Panc1 (cell line): ENCODE data around the gene CFAP20. TPM values are rescaled to one million over a fixed set of nuclear protein-coding genes. Genes with fewer than 3 reads are reported as not detected.

Experiments
- ATAC-seq: fragments of 200-7000 bp; cut with Tn5 transposase; 2 replicates; pipeline ENCODE4 v1.9.1; 2020; ENCODE audit warnings: mild to moderate bottlenecking, moderate library complexity
- BruUV-seq: library from RNA; stranded (reverse); fragments of 400-500 nt; replicated peaks from 2 replicates; lab custom pipeline; 2021; lab: Mats Ljungman, UMichigan
- CTCF ChIA-PET: fragments of 300-600 bp; sonication (Branson Sonifier 250); formaldehyde crosslinking; loops from one replicate; lab custom pipeline; 2022; ENCODE audit warnings: antibody characterized with exemption; lab: Charles Lee
- POLR2A ChIA-PET: fragments of 300-600 bp; sonication (Branson Sonifier 250); formaldehyde crosslinking; loops from one replicate; lab custom pipeline; 2022; ENCODE audit warnings: antibody characterized with exemption; lab: Charles Lee
- DNase-seq: peaks from one replicate; pipeline ENCODE4 v3.0.0-alpha.2; 2010; ENCODE audit warnings: low read depth, low spot score
- H3K27ac ChIP-seq: 2 replicates; pipeline ENCODE4 v1.5.1; 2011; ENCODE audit warnings: mild to moderate bottlenecking, low read length, inconsistent platforms
- H3K27me3 ChIP-seq: fragments of 200-500 bp; sonication (Bioruptor generic); 2 replicates; pipeline ENCODE4 v1.6.0; 2014; ENCODE audit warnings: low read length, inconsistent platforms; ENCODE audit not compliant: control insufficient read depth, insufficient read depth
- H3K36me3 ChIP-seq: fragments of 200-500 bp; sonication (Bioruptor generic); 2 replicates; pipeline ENCODE4 v1.5.1; 2014; ENCODE audit warnings: inconsistent platforms, mild to moderate bottlenecking, low read length, moderate library complexity; ENCODE audit not compliant: control insufficient read depth, insufficient read depth
- H3K4me1 ChIP-seq: 2 replicates; pipeline ENCODE4 v1.5.1; 2011; ENCODE audit warnings: inconsistent platforms, mild to moderate bottlenecking, low read length, moderate library complexity; ENCODE audit not compliant: control insufficient read depth, insufficient read depth
- H3K4me3 ChIP-seq, 2 experiments: 2 replicates each; pipeline ENCODE4 v1.5.1; 2011 to 2012; ENCODE audit warnings: low read depth in 2 of 2, low read length in 2 of 2, mild to moderate bottlenecking in 2 of 2, inconsistent platforms in 1 of 2, moderate library complexity in 1 of 2
- H3K9me3 ChIP-seq: fragments of 200-500 bp; sonication (Bioruptor generic); 2 replicates; pipeline ENCODE4 v1.5.1; 2014; ENCODE audit warnings: low read depth, mild to moderate bottlenecking, inconsistent platforms, low read length, moderate library complexity; ENCODE audit not compliant: control insufficient read depth, insufficient read depth
- POLR2AphosphoS5 ChIP-seq: IDR thresholded peaks from 2 replicates; pipeline ENCODE4 v1.6.1; 2012; ENCODE audit warnings: mild to moderate bottlenecking, low read depth, low read length, moderate library complexity
- REST ChIP-seq, 2 experiments: IDR thresholded peaks; 2 replicates each; pipeline ENCODE4 v1.6.1; 2011 to 2012; ENCODE audit warnings: low read depth in 2 of 2, control low read depth in 1 of 2, low read length in 1 of 2, mild to moderate bottlenecking in 1 of 2, moderate library complexity in 1 of 2; ENCODE audit not compliant: insufficient read depth in 1 of 2
- SIN3A ChIP-seq: IDR thresholded peaks from 2 replicates; pipeline ENCODE4 v1.6.1; 2012; ENCODE audit warnings: low read depth, mild to moderate bottlenecking, low read length, moderate library complexity, borderline replicate concordance; ENCODE audit not compliant: insufficient read depth
- TCF7L2 ChIP-seq: IDR thresholded peaks from 2 replicates; pipeline ENCODE4 v1.6.1; 2011; ENCODE audit warnings: mild to moderate bottlenecking, low read depth, low read length, inconsistent platforms
- in situ Hi-C: cut with HindIII; loops from 2 replicates; pipeline ENCODE4 v1.10.0; 2016; ENCODE audit warnings: low sequenced_read_pairs, low pct_unique_long_range_greater_than_20kb
- intact Hi-C: fragments of 100-400 bp; cut with micrococcal nuclease; formaldehyde crosslinking; loops from one replicate; pipeline ENCODE4 v1.10.0; 2022; ENCODE audit not compliant: unreplicated experiment
- total RNA-seq: library from RNA; stranded (reverse); gene quantifications from one replicate; pipeline ENCODE4 v1.2.1, GENCODE V29; 2021; ENCODE audit not compliant: unreplicated experiment
- TF ChIP-seq, protein P1 (sequence below): fragments of 450-650 bp; IDR thresholded peaks from 2 replicates; pipeline ENCODE4 v1.5.1; 2017; ENCODE audit warnings: mild to moderate bottlenecking

The CFAP20 gene
- total RNA-seq, 1 experiment from 2014 or later, result 25.9 TPM

- ChIA-PET POLR2A (no interaction called here), CTCF (no interaction called here)
- H3K9me3 ChIP-seq, result no peaks in the 10 kb centered on the region
- H3K4me3 ChIP-seq, result no peak overlapping the region
- no TSS peak for BruUV-seq
- ATAC-seq (no peak), DNase-seq (no peak)
- in situ Hi-C loops, result loop anchor here (25.0 kb wide), 1 partner anchor 109 kb away; the partner anchor contains the start of genes USB1 and ZNF319
- no peaks in the 10 kb centered on the region; the same call in 1 of the 2 replicates for H3K36me3 ChIP-seq
- TF ChIP-seq SIN3A (no peak), TCF7L2 (no peak), REST (IDR thresholded peaks at IDR 0.05; ENCODE audit: insufficient read depth in 1 of 2, low read depth in 2 of 2, low read length in 1 of 2) (no peak), POLR2AphosphoS5 (no peak)
- TF ChIP-seq, protein P1, sequence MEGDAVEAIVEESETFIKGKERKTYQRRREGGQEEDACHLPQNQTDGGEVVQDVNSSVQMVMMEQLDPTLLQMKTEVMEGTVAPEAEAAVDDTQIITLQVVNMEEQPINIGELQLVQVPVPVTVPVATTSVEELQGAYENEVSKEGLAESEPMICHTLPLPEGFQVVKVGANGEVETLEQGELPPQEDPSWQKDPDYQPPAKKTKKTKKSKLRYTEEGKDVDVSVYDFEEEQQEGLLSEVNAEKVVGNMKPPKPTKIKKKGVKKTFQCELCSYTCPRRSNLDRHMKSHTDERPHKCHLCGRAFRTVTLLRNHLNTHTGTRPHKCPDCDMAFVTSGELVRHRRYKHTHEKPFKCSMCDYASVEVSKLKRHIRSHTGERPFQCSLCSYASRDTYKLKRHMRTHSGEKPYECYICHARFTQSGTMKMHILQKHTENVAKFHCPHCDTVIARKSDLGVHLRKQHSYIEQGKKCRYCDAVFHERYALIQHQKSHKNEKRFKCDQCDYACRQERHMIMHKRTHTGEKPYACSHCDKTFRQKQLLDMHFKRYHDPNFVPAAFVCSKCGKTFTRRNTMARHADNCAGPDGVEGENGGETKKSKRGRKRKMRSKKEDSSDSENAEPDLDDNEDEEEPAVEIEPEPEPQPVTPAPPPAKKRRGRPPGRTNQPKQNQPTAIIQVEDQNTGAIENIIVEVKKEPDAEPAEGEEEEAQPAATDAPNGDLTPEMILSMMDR, result no peak
- no peaks in the 10 kb centered on the region for H3K4me1 ChIP-seq
- H3K27ac ChIP-seq, result no peak overlapping the region
- intact Hi-C loops, result no loop called here
- H3K27me3 ChIP-seq, result no peaks in the 10 kb centered on the region
Observed at GRCh38 chr16:58121132-58121531, 8.0 kb downstream of the CFAP20 start.

DNA sequence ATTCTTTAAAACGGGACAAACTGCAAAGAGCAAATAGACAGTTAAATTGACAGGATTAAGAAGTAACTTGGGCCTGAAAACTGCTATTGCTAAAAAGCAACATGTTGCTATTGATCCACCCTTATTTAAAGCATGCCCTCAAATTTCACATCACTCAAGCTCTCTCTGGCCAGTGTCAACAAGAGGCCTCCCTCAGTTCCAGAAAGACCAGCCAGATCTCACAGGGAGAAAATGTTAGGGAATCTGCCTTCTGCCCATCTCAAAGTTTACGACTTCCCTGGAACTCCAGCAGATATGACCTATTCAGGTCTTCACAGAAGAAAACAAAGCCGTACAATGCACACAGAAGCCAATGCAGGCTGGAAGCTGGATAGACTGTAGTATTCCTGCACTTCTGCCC, 8.9 kb downstream of the CFAP20 start:
- ChIA-PET POLR2A (no interaction called here), CTCF (no interaction called here)
- DNase-seq (no peak), ATAC-seq (no peak)
- in situ Hi-C loops, result loop anchor here (25.0 kb wide), 1 partner anchor 108 kb away; the partner anchor contains the start of genes USB1 and ZNF319
- intact Hi-C loops, result no loop called here
- H3K4me3 ChIP-seq, result no peak overlapping the region
- no peaks in the 10 kb centered on the region for H3K9me3 ChIP-seq
- TF ChIP-seq SIN3A (no peak), REST (IDR thresholded peaks at IDR 0.05; ENCODE audit: insufficient read depth in 1 of 2, low read depth in 2 of 2, low read length in 1 of 2) (no peak), TCF7L2 (no peak), POLR2AphosphoS5 (no peak)
- TF ChIP-seq, protein P1, result no peak
- no peaks in the 10 kb centered on the region for H3K4me1 ChIP-seq
- no peaks in the 10 kb centered on the region for H3K27me3 ChIP-seq
- no peak overlapping the region for H3K27ac ChIP-seq
- no TSS peak for BruUV-seq
- H3K36me3 ChIP-seq, result no peaks in the 10 kb centered on the region; the same call in 1 of the 2 replicates
